Left ventricle myocardium superior (tissue), 1 donor: ENCODE results near the gene CFAP47. TPM values are rescaled to one million over a fixed set of nuclear protein-coding genes. Genes with fewer than 3 reads are reported as not detected.

ENCODE experiments used
- total RNA-seq: library from RNA; stranded (reverse); fragmentation: NEBNext Ultra II Directional; extraction: Animal tissue kit (Norgen Biotek cat#: 25700); gene quantifications from one replicate; pipeline ENCODE4 v1.2.1, GENCODE V29; 2021
- donor health status: DM: no; HTN: yes; CAD: no; lungs with severe emphysema.

CFAP47 gene
- total RNA-seq, 1 donor from 2014 or later, result not detected

Other genes starting within 250 kb of the CFAP47 start
- not detected for gene MAGEB16, start 121.4 kb upstream of the CFAP47 start, total RNA-seq